GM19395 (cell line): ENCODE results near the gene TNIK.

Experiments
- ATAC-seq: cut with Tn5 transposase; IDR thresholded peaks from one replicate; pipeline ENCODE4 v1.9.1; 2021; ENCODE audit warnings: mild to moderate bottlenecking, moderate library complexity; ENCODE audit not compliant: unreplicated experiment

Gene TNIK

GRCh38 chr3:171206283-171206682 lies 253.9 kb downstream of the TNIK start:
- ATAC-seq: peak; percentile 76

DNA sequence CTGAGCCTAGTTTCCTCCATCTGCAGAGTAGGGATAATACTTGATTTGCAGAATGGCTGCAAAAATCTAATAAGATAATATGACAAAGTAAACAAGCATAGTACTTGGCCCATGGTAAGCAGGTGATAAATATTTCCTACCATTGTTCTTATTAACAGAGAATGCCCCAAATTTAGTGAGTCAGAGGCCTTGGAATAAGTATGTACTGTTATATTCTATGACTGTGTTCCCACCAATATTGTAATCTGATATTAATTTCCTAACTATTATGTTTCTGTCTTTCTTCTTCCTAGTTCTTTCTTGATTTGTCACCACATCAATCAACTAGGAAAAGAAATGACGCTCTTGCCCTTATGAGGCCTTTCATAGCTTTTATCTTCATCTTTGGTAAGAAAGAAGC lies 255.3 kb downstream of the TNIK start:
- no peak for ATAC-seq

- no peak for ATAC-seq
Observed at GRCh38 chr3:171201825-171202224, 258.4 kb downstream of the TNIK start.

DNA sequence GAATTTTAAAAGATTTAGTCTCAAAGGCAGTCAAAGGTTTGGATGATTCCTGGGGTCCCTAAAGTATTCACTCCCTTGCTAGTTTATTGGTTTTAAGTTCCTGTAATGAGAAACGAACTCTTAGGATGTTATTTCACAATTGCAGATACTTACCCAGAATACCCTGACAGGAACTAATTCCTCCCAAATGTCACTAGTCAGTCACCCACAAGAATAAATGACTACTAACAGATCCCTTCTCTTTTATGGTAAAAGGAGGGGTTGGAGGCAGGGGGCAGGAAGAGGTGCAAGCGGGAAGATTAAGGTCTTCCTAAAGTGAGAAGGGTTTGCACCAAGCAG lies 259.5 kb downstream of the TNIK start:
- ATAC-seq: no peak

GRCh38 chr3:171200052-171200749 lies 260.0 kb downstream of the TNIK start:
- no peak for ATAC-seq

DNA sequence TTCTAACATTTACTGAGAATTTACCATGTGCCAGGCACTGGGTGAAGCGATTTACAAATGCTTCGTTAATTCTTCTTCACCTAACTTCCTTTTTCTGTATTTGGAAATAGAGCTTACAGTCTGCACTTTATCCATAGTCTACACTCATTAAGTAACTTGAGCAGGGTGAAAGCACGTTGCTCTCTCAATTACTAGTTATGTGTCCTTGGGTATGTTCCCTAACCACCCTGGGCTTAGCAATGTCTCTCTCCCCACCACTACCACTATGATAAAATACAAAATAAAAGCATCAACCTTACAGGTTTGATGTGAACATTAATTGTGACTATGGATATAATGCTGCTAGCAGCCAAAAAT lies 260.8 kb downstream of the TNIK start:
- ATAC-seq: no peak

GRCh38 chr3:171198781-171199472 lies 261.3 kb downstream of the TNIK start:
- no peak for ATAC-seq

- no peak for ATAC-seq
Observed at GRCh38 chr3:171195686-171196085, 264.5 kb downstream of the TNIK start.

DNA sequence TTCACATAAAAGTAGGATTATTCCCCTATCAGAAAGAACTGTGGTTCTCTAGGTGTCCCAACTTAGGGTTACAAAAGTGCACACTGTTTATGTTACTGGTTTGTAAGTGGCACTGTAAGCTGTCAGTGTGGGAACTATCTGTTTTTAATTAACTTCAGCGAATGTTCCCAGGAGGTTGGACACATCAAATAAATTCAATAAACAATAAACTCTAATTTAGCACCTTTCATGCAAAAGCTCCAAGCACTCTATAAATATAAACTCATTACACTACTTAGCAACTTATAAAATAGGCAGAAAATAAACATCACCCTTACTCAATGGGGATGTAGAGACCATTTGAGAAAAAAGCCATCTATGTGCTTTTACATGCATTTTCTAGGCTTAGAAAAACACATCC lies 265.2 kb downstream of the TNIK start:
- no peak for ATAC-seq

GRCh38 chr3:171193693-171194092 lies 266.5 kb downstream of the TNIK start:
- no peak for ATAC-seq

GRCh38 chr3:171192176-171192854 lies 267.9 kb downstream of the TNIK start:
- ATAC-seq: no peak

- no peak for ATAC-seq
Observed at GRCh38 chr3:171190668-171191067, 269.5 kb downstream of the TNIK start.

DNA sequence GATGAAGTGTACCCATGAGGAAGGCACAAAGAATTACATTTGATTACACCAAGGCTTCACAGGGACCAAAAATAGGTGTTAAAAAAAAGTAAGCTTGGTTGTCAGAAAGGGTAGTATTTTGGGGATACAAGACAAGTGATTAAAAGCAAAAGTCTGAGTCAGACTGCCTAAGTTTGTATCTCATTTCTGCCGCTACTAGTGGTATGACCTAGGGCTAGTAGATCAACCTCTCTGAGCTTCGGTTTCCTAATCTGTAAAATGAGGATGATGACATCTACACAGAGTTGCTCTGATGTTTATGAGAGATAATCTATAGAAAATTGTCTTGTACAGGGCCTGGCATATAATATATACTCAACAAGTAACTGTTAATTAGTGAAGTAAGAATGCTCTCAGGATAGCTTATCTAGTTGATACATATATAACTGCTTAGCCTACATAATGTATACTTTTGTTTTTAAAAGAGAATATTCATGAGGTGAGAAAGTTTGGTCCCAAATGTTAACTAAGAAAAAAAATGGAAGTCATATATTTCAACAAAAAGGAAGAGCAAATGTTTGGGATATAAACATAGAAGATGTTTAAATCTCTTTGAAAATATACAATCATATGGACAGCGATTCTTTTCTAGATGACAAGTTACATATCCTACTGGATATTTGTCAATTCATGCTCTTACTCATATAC lies 270.7 kb downstream of the TNIK start:
- peak; percentile 52 for ATAC-seq

GRCh38 chr3:171187706-171188290 lies 272.4 kb downstream of the TNIK start:
- no peak for ATAC-seq

GRCh38 chr3:171186817-171187500 lies 273.2 kb downstream of the TNIK start:
- no peak for ATAC-seq

DNA sequence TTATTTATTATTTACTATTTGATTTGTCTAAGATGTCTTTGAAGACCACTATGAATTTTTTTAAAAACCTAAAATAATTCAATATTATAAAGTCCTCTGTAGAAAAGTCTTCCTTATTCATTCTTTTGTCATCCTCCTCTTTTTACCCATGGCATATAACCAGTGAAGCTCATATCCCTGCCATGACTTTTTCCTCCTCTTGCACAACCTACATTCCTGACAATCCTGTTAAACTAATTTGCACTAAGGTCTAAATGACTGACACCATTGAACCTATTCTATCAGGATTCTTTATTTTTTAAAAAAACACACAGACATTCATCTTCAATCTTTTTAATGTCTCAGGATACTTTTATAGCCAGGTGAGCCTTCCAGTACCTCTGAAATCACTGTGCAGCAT lies 273.8 kb downstream of the TNIK start:
- no peak for ATAC-seq

GRCh38 chr3:171185959-171186358 lies 274.2 kb downstream of the TNIK start:
- no peak for ATAC-seq

DNA sequence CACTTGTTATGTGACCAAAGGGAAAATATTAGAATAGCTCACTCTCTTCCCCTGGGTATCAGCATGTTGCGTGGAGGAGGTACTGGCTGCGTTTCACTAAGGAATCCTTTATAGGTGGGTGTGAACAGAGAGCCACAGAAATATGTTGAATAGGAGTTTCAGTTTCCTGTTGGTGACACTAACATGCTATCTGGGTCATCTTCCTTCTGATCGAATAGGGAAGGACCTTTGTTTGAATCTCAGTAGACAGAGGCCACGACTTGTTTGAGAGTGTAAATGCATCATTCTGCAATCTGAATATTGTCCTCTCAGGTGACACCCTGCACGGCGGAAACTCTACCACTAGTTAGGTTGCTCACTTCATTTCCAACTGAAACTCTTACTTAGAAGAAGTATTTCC lies 275.8 kb downstream of the TNIK start:
- peak; percentile 84 for ATAC-seq

GRCh38 chr3:171183042-171183441 lies 277.2 kb downstream of the TNIK start:
- no peak for ATAC-seq

GRCh38 chr3:171181907-171182690 lies 278.1 kb downstream of the TNIK start:
- no peak for ATAC-seq
